ENCODE results near the gene MBTPS1.

The MBTPS1 gene

GRCh38 chr16:84155771-84156170 lies 39.0 kb upstream of the MBTPS1 start:
- no peak for TF ChIP-seq CTCF (conservative IDR thresholded peaks at IDR 0.05)
- H3K27ac ChIP-seq: no peak overlapping the region

GRCh38 chr16:84155226-84155625 lies 38.5 kb upstream of the MBTPS1 start:
- TF ChIP-seq CTCF (conservative IDR thresholded peaks at IDR 0.05): no peak
- H3K27ac ChIP-seq: no peak overlapping the region

GRCh38 chr16:84153660-84154214 lies 37.0 kb upstream of the MBTPS1 start:
- TF ChIP-seq CTCF (conservative IDR thresholded peaks at IDR 0.05): no peak
- H3K27ac ChIP-seq: no peak overlapping the region

- H3K27ac ChIP-seq: no peak overlapping the region
- no peak for TF ChIP-seq CTCF (conservative IDR thresholded peaks at IDR 0.05)
Measured at GRCh38 chr16:84150926-84151325, 34.2 kb upstream of the MBTPS1 start.

GRCh38 chr16:84144859-84145639 lies 28.3 kb upstream of the MBTPS1 start, which contains the start of the genes DNAAF1 and HSDL1:
DNAAF1 (plus strand) TSS chr16:84145308; CDS start chr16:84145441, 133 bp downstream.
HSDL1 (minus strand) TSS chr16:84145177; CDS start chr16:84131321, 13,856 bp downstream.
- H3K27ac ChIP-seq: peak within 1 kb of the TSS; percentile 67
- TF ChIP-seq CTCF (conservative IDR thresholded peaks at IDR 0.05): peak; percentile 44

GRCh38 chr16:84144209-84144858 lies 27.6 kb upstream of the MBTPS1 start:
- no peak for TF ChIP-seq CTCF (conservative IDR thresholded peaks at IDR 0.05)
- peak overlapping the region; percentile 67 for H3K27ac ChIP-seq

- peak overlapping the region; percentile 67 for H3K27ac ChIP-seq
- no peak for TF ChIP-seq CTCF (conservative IDR thresholded peaks at IDR 0.05)
Measured at GRCh38 chr16:84143784-84144199, 27.1 kb upstream of the MBTPS1 start.
